Measurements from ENCODE around the gene TBC1D7.

The TBC1D7 gene

GRCh38 chr6:13263669-13264068 is 64.7 kb downstream of the TBC1D7 start:
- no peak for DNase-seq

DNA sequence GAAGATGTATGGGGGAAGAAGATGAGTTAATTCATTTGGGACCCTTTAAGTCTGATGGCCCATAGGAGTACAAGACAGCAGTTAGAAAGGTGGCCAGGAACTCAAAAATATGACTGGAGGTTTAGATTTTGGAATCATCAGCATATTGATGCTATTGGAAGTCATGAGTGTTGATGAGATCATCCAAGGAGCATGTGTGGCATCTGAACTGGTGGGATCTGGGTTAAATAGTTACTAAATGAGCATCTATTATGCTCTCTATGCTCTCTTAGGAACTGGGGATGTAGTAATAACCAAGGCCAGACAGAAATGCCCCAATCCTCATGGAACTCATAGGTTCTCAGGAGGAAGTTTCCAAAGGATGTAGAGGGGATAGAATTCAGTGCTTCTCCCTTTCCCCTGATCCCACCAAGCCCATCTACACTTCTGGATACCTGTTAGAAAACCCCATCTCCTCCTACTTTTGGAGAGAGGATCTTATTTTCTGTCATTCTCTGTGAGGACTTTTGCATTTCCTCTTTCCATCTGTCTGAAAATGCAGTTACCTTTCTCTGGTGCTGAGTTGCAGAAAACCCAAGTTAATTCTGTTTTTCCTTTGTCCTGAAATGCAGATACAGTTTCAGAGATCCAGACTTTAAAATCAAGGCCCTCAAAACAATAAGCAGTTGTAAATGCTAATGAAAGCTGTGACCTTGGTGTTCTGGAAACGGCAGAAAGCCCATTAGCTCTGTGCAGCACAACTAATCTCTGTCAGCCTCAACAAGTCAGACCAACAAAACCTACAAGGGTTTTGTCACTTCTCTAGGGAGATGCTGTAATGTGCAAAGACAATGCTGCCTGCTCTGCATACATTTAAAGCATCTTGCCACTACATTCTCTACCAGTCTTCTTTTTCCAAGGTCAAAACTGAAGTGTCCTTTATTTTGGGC is 65.8 kb downstream of the TBC1D7 start:
- DNase-seq: no peak

DNA sequence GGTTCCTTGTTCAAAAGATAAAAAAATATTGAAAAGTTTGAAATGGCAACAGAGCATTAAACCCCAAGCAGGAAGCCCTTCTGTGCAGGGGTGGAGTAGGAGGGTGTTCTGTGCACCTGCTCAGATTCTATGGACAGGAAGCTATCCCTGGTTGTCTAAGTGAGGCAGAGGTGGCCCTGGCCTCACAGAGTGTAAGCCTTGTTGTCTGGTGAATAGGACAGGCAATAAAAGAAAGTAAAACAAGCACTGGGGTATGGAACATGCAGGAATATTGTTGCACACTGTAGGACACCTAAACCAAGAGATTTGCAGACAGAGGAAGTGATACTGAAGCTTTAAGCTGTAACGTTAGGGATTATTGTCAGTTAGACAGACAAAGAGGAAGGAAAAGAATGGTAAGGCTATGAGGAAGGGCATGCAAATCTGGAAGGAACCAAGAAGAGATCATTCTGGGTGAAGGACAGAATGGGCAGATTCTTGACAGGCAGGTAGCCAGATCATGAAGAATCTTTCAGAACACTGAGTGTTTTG is 66.8 kb downstream of the TBC1D7 start:
- no peak for DNase-seq

DNA sequence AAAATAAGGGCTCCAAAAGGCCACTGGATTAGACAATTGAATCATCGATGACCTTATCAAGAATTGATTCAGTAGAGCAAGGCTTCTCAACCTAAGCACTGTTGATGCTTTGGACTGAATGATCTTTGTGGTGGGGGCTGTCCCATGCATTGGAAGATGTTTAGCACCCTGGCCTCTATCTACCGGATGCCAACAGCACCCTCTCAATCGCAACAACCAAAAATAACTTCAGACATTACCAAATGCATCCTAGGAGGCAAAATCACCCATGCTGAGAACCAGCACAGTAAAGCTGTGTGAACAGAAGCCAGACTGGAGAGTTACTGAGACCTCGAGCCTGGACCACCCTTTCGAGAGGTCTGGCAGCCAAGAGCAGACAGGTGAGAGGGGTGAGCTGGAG is 67.5 kb downstream of the TBC1D7 start:
- no peak for DNase-seq

DNA sequence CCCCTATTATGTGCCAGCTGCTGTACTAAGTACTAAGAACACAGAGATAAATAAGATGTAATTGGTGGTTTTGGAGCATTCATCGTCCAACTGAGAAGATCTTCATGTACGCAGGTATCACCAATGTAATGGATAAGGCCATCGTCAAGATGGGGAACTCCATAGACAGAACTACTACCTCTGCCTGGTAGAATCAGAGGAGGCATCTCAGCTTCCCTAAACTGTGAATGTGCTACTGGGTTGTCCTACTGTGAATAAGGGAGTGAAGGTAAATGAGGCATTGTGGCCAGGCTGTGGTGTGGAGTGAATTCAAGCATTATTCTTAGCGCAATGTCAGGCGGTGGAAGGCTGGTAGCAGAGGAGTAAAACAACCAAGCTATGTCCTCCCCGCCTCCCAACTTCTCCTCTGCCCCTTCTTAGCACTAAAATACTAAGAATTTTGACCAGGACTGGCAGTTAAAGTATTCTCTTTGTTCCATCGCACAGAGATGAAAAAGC is 68.2 kb downstream of the TBC1D7 start:
- no peak for DNase-seq

- no peak for DNase-seq
Measured at GRCh38 chr6:13259393-13259792, 68.9 kb downstream of the TBC1D7 start.

GRCh38 chr6:13256266-13257001 is 71.9 kb downstream of the TBC1D7 start:
- no peak for DNase-seq
